ENCODE results near the gene BMP10. TPM values are rescaled to one million over a fixed set of nuclear protein-coding genes. Genes with fewer than 3 reads are reported as not detected.
A peak's percentile ranks its signal among the peaks of the same experiment; 100 is the strongest.

BMP10 gene
- total RNA-seq, 1 experiment from 2014 or later = not detected

- DNase-seq (ENCODE audit: low read depth) = no peak
These were observed 18.3 kb upstream of the BMP10 start for GRCh38 chr2:68889500-68889899.

DNA sequence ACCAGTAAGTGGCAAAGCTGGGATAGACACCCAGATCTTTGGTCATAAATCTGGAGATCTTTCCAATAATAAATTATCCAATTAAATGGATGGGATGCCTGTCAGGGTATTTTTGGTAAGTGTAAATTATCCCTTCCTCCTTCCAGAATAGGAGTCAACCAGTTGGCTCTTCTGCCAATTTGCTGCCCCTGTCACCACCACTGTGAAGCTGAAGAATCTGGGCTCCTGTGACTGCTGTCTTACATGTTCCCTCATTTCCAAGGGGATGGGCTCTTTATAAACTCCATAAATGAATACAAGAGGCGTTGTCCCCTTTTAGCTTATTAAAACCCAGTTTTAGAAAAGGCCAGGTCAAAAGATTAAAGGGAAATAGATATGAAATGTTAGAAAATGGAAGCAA is 17.8 kb upstream of the BMP10 start:
- no peak for DNase-seq (ENCODE audit: low read depth)

- DNase-seq (ENCODE audit: low read depth) = no peak
These were observed 17.0 kb upstream of the BMP10 start for GRCh38 chr2:68888038-68888704.

- no peak for DNase-seq (ENCODE audit: low read depth)
These were observed 14.5 kb upstream of the BMP10 start for GRCh38 chr2:68885811-68886075.

DNA sequence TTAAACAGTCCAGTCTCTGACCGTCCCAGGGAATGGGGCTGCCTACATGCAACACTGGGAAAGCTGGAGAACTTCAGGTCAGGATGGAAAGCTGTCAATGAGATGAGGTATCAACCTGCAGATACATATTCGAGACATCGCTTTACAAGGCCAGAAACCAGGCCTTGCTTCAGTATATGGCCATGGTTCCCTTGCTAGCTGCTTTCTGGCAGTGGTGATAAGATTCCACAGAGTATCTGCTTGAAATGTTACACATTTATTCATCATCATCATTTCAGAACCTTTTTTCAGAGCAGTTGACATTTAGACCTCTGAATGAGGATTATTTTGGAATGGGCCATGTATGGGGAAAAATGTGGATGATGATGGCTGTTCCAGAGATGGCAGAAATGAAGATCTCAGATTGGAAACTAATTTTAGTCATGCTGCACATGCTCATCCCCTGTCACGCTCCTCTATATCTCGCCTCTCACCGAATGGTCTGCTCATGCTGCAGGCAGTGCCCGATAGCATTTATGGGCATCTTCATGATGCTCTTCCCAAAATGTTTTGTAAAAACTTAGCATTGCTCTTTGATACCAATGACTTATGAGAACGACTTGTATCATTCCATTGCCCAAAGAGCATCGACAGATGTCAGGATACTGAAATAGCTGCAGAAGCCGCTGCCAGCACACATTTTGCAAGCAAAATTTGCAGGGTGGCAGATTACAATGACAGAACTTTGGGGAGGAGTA is 14.0 kb upstream of the BMP10 start:
- no peak for DNase-seq (ENCODE audit: low read depth)

DNA sequence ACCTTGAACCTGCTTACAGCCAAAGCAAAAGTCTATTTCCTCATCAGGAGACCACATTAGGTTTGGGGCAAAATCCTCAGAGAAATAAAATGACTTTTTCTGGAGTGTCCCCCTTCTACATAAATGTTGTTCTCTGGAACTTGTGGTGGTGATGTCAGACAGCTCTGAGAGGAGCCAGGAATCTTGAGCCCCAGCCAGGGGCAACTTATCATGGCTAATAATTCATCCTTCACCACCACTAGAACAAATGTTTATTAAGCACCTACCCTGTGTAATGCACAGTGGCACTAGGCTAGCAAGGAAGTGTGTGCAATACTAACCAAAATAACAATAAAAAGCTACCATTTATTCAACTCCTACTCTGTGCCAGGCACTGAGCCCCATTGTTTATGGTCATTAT is 9.0 kb upstream of the BMP10 start:
- no peak for DNase-seq (ENCODE audit: low read depth)

DNA sequence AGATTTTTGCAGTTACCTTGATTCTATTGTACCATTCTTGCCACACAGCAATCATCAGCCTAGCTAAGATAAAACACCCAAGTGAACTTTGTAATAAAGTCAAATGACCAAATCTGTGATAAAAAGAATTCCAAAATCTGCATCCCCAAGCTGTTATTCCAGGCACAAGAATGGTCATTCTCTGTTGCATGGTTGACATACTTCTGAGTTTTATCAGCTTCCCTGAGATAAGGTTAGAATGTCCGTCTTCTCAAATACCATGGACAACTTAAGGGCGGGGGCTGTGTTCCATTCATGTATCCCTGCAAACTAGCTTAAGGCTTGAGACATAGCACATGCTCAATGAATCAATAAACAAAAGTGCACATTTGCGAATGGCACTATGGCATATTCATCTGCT is 8.1 kb upstream of the BMP10 start:
- no peak for DNase-seq (ENCODE audit: low read depth)

- DNase-seq (ENCODE audit: low read depth) = no peak
These were observed 7.6 kb upstream of the BMP10 start for GRCh38 chr2:68878753-68879152.

DNA sequence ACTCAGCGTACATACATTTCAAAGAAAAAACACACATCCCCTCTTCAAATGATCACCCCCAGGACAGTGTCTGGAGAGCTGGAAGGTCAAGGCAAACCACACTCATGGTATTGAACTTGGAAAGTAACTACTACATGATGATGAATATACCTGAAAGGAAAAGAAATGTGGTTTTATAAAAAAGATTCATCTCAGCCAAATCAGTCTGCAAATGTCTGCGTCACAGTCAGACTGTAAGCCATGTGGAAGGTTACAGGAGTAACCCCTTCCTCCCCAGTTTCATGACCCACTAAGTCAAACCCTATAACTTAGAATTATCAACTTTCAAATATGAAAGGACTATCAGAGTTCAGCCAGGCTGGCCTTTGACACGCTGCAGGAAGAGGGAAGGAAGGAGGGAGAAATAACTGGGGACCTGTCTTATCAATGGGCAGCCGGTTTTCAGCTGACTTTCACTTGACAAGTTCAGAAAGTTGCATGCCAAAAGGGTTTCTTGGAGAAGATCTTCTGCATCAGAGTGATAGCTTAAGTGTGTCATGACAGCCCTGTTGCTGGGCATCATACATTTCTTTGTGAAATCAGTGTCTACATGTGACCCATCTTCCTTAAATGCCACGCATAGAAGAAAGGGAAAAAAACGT is 7.0 kb upstream of the BMP10 start:
- no peak for DNase-seq (ENCODE audit: low read depth)

GRCh38 chr2:68877079-68877772 is 6.0 kb upstream of the BMP10 start:
- DNase-seq (ENCODE audit: low read depth) = no peak

DNA sequence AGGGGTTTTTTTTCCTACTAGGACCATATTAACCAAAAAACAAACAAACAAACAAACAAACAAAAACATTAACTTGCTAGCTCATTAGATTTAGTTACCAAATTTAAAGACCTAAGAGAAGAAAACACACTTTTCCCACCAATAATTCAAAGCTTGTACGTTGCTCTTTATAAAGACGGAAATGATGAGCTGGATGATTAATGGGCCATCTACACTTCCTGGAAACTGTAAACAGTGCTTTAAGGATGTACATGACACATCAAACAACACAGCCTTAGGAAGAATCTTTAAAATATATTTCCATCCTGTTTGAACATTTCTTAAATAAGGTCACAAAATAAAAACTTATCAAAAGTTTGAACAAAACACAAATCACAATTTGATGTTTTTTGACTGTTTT is 982 bp downstream of the BMP10 start:
- DNase-seq (ENCODE audit: low read depth) = no peak

DNA sequence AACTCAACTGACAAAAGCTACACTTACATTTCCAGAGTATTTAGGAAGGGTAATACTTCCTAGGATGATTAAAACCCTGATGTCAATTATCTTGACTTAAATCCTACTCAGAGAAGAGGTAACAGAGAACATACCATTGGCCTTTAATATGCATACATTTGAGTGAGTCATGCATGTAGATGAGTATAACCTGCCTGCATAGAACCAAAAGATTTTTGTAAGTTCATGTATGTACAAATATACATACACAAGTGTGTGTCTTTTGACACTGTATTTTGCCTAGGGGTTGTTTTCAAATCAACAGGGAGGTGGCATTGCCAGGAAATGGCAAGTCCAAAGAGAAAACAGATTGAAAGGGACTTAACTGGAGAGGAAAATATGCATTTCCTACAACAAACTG is 6.1 kb downstream of the BMP10 start:
- DNase-seq (ENCODE audit: low read depth) = no peak

DNA sequence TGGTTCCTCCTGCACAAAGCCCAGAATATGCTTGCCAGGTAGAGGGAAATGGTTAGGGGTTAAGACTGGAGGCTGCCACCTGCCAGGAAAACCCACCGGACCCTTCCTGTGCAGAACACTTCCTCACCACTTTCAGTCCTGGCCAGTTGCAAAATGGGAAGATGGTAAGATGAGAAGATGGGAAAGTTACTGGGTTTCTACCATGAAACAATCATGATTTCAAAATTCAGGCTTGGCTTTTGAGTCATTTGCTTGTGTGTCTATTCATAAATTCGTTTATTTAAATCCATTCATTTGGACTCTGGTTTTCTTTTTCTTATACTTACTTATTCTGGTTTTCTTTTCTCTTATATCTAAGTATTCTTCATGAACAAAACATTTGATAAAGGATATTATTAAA is 7.2 kb downstream of the BMP10 start:
- DNase-seq (ENCODE audit: low read depth) = no peak

DNA sequence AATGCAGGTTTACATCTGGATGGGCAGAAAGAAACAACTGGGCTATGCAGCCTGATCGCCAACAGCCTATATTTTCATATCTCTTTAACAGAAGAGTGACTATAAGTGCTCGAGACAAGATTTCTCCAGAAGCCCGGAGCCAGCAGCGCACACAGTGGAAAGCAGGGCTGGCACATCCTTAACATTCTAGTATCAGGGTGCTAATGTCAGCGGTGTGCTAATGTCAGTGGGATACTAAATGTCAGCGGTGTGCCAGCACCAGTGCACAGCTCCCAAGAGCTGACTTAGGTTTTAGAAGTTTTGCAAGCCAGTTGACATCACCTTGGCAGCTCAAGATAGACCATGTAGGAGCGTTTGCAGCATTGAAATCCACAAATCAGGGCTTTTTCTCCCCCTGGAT is 8.3 kb downstream of the BMP10 start:
- no peak for DNase-seq (ENCODE audit: low read depth)

DNA sequence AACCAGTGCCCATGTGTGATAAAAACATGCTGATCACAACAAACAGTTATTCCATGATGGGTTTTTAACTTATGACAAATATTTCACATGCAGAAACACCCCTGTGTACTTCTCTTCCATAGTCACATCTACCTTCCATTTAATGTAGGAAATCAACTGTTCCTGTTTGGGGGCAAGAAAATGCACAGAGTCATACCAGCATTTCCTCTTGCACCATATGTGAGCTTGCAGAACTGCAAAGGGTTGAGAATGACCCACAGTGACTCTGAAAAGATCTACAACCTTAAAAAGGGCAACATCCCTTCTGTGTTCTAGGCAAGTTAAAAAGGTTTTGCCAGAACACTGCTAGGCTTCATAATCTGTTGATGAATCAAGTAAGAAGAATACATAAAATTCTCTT is 9.9 kb downstream of the BMP10 start:
- no peak for DNase-seq (ENCODE audit: low read depth)

DNA sequence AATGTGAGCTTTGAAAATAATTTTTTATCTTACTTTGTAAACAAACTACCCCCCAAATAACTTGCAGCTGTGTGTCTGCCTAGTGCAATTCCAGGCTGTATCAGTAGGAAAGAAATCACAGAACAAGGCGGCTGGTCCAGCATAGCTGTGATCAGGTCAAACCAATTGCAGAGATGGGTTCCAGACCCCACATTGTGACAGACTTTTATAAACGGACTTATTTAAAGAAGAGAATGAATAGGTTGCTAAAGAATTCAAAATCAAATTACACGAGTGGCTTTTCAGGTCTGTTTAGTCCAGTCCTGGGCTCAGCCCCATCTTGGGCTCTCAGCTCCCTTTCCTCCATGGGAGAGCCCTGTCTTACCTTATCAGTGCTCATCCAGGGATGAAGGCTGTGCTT is 11.1 kb downstream of the BMP10 start:
- DNase-seq (ENCODE audit: low read depth) = no peak

DNA sequence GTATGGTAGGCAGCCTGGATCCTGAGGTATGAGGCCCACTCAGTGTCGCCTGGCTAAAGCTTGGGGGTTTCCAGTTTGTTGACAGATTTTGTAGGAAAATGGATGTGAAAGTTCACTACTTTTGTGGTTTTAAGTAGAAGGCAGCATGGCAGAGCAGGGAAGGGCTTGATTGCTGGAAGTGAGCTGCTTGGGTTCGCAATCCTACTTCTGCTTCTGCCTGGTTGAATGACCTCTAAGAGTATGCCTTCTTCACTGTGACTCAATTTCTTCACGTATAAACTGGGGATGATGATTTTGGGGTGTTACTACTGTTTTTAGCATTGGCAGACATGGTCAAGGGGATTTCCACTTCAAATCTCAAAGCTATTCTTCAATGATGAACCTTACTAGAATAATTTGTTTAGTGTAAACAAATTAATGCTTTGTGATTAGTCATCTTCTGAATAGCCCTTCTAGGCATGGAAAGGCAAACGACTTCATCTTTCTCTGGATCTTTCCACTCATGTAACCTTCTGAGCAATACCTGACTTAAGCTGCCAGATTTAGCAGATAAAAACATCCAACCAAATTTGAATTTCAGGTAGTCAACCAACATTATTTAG is 13.2 kb downstream of the BMP10 start:
- DNase-seq (ENCODE audit: low read depth) = no peak

DNA sequence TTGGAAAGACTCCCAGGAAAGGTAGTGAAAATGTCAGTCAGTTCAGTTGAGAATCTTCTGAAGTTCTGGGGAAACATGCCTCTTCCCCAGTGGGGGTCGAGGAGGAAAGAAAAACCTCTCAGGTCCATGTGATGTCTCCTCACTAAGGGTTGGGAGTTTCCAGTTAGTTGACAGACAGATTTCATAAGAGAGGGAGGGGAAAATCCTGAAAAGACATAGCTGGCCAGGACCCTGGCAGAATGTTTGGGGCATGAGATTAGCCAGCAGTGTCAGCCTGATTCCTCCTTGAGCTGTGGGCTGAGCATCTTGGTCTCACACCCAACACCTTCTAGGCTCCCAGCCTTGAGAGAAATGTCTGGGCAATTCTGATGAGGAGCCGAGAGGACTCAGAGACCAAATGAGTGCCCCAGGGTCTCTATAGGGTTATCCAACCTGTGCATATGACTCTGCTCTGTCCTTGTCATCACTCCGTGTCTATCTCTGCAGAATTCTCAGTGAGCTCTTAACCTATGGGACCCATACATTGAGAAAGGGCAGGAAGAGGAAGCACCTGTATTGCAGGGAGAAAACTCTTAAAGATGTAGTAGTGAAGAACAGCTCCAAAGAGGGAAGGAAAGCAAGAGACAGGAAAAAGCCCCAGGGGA is 13.9 kb downstream of the BMP10 start:
- no peak for DNase-seq (ENCODE audit: low read depth)

GRCh38 chr2:68855550-68855949 is 15.6 kb downstream of the BMP10 start:
- DNase-seq (ENCODE audit: low read depth) = no peak

GRCh38 chr2:68854476-68854875 is 16.7 kb downstream of the BMP10 start:
- DNase-seq (ENCODE audit: low read depth) = no peak

DNA sequence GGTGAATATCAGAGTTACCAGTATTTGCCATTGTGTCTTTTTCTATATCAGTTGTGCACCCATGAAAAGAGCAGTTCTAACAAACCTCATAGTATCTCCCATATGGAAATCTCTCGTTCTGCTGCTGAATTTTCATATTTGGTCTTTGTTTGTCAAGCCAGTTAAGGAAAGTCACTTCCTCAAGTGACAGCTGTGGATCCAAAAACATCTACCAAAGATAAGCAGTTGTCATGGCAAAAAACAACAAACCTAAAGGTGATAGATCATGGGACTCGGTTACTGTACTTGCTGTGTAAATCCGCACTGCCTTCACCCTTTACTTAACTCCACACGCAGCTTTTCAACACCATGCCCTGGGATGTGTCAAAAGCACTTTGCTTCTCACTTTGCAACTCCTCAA is 17.3 kb downstream of the BMP10 start:
- DNase-seq (ENCODE audit: low read depth) = no peak

DNA sequence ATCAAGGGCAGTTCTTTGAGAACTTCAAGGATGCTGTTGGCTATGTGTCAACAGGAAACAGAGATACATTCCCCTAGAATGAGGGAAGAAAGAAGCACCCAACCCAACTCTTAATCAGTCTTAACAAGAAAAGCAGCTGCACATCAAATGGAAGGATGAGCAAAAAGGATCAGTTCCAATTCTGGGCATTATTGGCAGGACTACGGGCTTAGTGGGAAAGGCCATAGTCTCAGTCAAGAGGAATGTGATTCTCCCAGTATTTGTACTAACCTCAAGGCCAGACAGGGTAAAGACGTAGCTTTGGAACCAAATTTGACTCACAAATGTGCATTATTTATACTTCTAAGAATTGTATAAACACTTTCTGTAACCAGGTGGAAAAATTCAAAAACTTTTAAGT is 18.2 kb downstream of the BMP10 start:
- DNase-seq (ENCODE audit: low read depth) = peak; percentile 40
